C4-2B (cell line): Measurements from ENCODE around the gene CD226.
"Not testable (repeated sequence)": the region's sequence is repeated elsewhere in the genome, so short reads cannot be mapped to it uniquely, and the experiment has no call there.

Source experiments
- H3K27ac ChIP-seq: fragments of 450-650 bp; 2 replicates; pipeline ENCODE4 v1.5.1; 2017
- ZFX ChIP-seq: fragments of 450-650 bp; IDR thresholded peaks from 2 replicates; pipeline ENCODE4 v1.6.1; 2017
- TF ChIP-seq, protein P1 (sequence below): fragments of 450-650 bp; conservative IDR thresholded peaks from 2 replicates; pipeline ENCODE4 v1.5.1; 2017; ENCODE audit warnings: mild to moderate bottlenecking

The CD226 gene

GRCh38 chr18:69935319-69936190, 12.1 kb downstream of the CD226 start:
- TF ChIP-seq ZFX, result no peak
- TF ChIP-seq, protein P1, sequence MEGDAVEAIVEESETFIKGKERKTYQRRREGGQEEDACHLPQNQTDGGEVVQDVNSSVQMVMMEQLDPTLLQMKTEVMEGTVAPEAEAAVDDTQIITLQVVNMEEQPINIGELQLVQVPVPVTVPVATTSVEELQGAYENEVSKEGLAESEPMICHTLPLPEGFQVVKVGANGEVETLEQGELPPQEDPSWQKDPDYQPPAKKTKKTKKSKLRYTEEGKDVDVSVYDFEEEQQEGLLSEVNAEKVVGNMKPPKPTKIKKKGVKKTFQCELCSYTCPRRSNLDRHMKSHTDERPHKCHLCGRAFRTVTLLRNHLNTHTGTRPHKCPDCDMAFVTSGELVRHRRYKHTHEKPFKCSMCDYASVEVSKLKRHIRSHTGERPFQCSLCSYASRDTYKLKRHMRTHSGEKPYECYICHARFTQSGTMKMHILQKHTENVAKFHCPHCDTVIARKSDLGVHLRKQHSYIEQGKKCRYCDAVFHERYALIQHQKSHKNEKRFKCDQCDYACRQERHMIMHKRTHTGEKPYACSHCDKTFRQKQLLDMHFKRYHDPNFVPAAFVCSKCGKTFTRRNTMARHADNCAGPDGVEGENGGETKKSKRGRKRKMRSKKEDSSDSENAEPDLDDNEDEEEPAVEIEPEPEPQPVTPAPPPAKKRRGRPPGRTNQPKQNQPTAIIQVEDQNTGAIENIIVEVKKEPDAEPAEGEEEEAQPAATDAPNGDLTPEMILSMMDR, result no peak
- no peak overlapping the region for H3K27ac ChIP-seq

- no peak for TF ChIP-seq ZFX
- TF ChIP-seq, protein P1, result no peak
- H3K27ac ChIP-seq, result no peak overlapping the region
Observed at GRCh38 chr18:69934601-69935265, 12.9 kb downstream of the CD226 start.

DNA sequence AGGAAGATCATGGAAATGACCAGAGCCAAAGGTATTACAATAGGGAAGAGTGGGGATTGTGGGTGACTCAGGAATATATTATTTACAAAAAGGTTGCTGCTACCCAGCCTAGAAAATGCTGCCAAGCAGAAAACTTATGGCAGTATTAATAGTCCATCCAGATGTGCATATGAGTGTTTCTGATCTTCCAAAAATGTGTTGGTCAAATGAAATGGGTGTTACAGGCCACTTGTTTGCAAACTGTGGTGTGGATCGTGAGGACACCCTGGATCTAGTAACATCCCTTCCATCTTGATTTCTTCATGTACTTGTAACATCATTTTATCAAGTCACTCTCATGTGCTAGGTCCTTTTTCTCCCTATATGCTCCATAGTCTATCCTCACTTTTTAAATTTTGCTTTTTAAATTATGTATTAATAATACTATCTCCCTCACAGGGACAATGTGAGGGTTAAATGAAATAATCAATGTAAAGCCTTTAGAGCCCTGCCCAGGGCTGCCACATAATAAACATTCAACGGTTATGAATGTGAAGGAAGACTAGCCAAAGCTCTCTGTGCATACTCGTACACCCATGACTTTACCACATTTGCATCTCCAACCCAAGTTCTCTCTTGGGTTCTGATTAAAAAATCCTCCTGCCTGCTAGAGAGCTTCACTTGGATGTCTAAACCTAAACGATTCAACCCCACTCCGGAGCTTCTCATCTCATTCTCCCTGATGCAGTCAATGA, 18.5 kb downstream of the CD226 start:
- H3K27ac ChIP-seq, result no peak overlapping the region
- TF ChIP-seq, protein P1, result no peak
- no peak for TF ChIP-seq ZFX

GRCh38 chr18:69916412-69916811, 31.3 kb downstream of the CD226 start:
- no peak for TF ChIP-seq ZFX
- no peak overlapping the region for H3K27ac ChIP-seq

DNA sequence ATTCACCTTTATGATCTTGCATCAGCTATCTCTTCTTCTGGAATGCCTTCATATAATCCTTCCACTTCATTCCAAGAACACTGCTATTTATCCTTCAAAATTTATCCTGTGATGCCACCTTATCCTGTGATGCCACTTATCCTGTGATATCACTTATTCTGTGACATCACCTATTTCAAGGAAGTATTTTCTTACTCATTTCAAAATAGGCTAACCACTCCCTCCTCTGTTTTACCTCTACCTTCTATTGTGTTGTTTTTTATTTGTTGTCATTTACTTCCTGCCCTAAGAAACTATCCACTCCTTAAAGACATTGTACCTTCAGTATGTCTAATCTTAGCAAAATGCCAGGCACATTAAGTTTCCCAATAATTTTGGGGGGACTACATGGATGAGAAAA, 38.8 kb downstream of the CD226 start:
- no peak for TF ChIP-seq ZFX
- TF ChIP-seq, protein P1, result no peak
- no peak overlapping the region for H3K27ac ChIP-seq

GRCh38 chr18:69906765-69907164, 40.9 kb downstream of the CD226 start:
- H3K27ac ChIP-seq, result no peak overlapping the region
- TF ChIP-seq ZFX, result no peak
- TF ChIP-seq, protein P1, result no peak

- TF ChIP-seq, protein P1, result no peak
- TF ChIP-seq ZFX, result no peak
Observed at GRCh38 chr18:69900941-69901340, 46.7 kb downstream of the CD226 start.

GRCh38 chr18:69899154-69899923, 48.3 kb downstream of the CD226 start:
- H3K27ac ChIP-seq, result not testable (repeated sequence)

More at GRCh38 chr18:69900941-69901340, 46.7 kb downstream of the CD226 start:
- no peak overlapping the region for H3K27ac ChIP-seq
